Measurements from ENCODE around the gene TMC6.
"Not testable (repeated sequence)": the region's sequence is repeated elsewhere in the genome, so short reads cannot be mapped to it uniquely, and the experiment has no call there.

TMC6 gene

GRCh38 chr17:78122931-78123249 lies 5.7 kb downstream of the TMC6 start:
- peak; percentile 66 for DNase-seq

GRCh38 chr17:78122216-78122930 lies 6.2 kb downstream of the TMC6 start:
- DNase-seq: no peak

DNA sequence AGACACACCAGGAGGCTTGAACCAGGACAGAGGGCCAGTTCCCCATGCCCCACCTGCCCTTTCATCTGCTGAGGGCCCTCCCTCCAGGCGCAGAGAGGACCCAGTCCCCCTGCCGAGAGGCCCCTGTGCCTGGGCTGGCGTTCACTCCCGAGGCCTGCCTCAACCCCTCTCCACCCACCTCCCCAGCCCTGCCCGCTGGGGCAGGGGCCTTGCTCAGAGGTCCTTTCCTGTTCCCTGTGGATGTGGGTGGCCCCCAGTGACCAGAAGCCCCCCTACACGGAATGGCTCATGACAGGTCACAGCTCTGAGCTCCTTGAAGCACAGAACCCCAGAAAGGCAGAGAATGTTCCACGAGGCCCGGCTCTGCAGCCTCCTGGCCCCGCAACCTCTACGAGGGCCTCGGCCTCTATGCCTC lies 6.7 kb downstream of the TMC6 start:
- peak; percentile 82 for DNase-seq

GRCh38 chr17:78120971-78121800 lies 7.4 kb downstream of the TMC6 start:
- no peak for DNase-seq

DNA sequence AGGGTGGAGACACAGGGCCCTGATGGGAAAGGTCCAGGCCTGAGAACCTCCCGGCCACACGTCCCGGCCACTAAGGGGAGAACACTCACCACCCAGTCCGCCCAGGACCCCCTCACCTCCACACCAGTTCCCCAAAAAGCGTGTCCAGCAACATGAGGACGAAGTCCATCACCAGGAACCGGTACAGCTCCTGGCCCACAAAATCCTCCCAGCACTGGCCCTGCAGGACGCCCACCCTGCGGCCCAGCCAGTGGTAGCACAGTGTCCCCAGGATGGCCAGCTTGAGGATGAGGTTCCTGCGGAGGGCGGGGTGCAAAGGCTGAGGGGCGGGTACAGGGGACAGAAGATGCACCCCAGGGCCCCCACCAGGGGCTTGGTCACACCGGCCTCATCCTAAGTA lies 8.0 kb downstream of the TMC6 start:
- no peak for DNase-seq

DNA sequence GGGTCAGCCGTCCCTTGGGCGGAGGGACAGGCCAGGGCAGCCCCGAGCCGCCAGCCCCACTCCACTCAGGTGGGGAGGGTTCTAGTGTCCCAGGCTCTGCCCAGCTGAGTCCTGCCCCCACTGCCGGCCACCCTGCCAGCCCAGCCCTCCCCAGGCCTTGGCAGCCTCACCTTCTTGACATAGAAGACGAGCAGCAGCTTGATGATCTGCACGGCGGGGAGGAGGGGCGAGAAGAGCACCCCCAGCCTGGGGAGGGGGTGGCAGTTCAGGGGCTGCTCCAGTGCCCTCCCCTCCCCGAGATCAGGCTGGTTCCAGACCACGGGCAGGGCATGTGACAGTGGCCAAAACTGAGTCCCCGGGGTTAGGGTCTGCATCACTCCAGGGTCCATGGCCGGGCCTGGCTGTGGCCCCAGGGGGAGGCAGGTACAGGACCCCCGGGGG lies 9.7 kb downstream of the TMC6 start:
- DNase-seq: no peak

- no peak for DNase-seq
Observed at GRCh38 chr17:78117027-78117981, 11.3 kb downstream of the TMC6 start.

- DNase-seq: no peak
Observed at GRCh38 chr17:78116411-78116810, 12.1 kb downstream of the TMC6 start.

GRCh38 chr17:78115803-78116202 lies 12.8 kb downstream of the TMC6 start:
- not testable (repeated sequence) for DNase-seq

DNA sequence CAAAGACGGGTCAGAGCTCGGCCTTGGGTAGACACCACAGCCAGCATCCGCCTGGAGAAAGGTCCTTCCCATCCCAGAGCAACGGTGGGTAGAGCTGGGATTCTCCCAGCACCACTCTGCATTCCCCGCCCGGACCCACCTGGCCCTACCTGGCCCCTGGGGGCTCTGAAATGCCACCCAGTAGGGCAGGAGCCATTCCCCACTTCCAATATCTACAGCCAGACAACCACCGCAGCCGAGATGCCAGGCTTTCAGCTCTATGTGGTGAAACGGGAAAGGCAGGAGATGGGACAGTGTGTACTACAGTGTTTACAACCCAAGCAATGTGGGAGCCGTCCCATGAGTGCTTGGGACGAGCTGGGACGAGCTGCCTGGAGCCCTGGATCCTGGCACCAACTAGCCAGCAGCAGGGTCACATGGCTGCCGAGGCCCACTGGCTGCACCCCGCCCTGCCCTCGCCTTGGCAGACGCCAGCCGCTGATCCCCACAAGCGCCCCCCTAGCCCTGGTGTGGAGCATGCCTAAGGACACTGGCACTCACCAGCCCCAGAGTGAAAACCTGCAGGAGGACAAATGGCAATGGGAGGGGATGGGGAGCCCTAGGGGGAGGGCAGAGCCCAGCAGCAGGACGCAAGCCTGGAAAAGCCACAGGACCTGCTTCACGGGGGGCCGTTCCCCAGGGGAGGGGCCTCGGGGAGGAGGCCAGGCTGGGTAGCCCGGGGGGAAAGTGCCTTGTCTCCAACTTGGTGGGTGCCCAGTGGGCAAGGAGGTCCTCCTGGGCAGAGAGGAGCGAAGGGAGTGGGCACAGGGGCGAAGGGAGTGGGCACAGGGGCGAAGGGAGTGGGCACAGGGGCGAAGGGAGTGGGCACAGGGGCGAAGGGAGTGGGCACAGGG lies 13.5 kb downstream of the TMC6 start:
- no peak for DNase-seq

DNA sequence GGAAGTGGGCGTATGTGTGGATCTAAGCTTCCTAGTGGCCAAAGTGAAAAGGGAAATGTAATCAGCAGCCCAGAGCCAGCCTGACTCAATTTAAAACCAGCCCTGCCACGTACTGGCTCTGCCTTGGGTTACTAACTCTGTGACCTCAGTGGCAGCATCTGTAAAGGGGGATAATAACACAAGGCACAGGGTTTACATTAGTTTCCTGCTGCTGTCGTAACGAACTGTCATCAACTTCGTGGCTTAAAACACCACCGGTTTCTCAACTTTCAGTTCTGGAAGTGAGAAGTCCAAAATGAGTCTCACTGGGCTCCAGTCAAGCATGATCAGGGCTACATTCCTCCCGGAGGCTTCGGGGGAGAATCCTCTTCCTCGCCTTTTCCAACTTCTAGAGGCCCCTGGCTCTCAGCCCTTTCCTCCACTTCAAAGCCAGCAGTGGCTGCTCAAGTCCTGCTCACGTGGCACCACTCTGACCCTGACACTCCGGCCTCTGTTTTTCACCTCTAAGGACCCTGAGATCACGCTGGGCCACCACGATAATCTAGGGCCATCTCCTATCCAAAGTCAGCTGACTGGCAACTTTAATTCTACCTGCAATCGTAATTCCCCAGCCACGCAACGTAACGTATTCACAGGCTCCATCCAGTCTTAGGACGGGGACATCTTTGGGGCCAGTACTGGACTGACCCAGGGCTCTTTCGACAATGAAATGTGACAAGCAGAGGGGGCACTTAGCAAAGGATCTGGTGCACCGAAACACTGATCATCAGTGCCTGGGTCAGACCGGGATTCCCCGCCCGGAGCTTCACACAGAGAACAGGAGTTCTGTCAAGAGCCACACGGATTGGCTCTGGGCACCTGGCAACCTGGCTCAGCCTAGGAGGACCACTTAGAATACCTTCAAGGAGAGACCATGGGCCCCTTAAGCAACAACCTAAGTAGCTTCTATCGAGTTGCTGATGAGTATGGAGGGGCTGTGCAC lies 14.5 kb downstream of the TMC6 start:
- no peak for DNase-seq

DNA sequence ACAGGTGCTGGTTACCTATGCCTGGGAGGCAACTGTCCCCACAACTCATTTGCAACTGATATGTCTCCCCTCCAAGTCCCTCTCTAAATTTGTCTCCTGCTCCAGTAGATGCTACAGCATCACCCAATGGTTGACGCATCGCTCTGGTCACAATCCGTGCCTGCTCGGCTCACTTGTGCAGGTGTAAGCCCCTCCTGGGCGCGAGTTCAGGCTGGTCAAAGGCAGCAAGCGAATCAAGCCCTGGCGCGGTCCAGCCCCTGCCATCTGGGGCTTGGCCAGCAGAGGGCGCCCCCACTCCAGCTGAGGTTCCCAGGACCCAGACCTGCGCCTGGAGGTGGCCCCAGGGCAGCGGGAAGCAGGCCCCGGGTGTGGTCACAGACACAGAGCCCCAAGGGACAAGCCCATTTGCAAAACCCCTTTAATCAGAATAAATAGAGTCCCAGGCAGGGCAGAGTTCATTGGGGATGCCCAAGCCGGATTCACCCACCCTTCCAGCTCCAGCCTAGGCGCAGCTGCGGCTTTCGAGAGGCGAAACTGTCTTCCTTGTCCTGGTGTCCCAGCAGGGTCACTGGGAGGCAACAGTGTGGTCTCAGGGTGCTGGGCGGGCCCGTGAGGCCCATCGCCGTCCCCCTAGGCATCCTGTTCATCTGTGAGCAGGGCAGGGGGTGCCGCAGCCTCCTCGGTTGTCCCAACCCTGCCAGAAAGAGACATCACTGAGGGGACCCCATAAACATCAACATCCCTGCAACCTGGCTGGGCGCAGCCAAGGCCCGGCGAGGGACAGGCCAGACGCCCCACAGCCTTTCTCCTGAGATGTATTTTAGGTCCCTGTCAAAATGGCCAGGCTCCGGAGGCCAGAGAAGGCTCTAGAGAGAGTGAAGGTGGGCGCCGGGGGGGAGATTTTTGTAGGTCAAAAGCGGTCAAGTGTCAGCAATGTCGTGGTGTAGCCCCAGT lies 15.8 kb downstream of the TMC6 start:
- DNase-seq: peak; percentile 98

DNA sequence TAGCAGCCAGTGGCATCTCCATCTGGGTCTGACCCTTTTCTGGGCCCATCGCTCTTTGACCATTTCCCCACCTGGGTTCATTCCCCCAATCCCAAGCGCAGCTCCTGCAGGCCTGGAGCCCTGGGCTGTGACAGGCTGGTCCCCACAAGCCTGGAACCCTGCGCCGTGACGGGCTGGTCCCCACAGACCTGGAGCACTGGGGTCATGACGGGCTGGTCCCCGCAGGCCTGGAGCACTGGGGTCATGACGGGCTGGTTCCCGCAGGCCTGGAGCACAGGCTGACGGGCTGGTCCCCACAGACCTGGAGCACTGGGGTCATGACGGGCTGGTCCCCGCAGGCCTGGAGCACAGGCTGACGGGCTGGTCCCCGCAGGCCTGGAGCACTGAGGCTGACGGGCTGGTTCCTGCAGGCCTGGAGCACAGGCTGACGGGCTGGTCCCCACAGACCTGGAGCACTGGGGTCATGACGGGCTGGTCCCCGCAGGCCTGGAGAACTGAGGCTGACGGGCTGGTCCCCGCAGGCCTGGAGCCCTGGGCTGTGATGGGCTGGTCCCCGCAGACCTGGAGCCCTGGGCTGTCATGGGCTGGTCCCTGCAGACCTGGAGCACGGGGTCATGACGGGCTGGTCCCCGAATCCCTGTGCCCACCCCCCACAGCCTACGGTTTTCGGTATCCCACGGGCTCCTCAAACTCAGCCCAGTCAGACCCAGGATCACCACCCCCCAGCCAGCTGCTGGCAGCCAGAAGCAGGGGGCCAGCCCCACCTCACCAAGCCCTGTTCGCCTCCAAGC lies 16.6 kb downstream of the TMC6 start:
- DNase-seq: no peak

DNA sequence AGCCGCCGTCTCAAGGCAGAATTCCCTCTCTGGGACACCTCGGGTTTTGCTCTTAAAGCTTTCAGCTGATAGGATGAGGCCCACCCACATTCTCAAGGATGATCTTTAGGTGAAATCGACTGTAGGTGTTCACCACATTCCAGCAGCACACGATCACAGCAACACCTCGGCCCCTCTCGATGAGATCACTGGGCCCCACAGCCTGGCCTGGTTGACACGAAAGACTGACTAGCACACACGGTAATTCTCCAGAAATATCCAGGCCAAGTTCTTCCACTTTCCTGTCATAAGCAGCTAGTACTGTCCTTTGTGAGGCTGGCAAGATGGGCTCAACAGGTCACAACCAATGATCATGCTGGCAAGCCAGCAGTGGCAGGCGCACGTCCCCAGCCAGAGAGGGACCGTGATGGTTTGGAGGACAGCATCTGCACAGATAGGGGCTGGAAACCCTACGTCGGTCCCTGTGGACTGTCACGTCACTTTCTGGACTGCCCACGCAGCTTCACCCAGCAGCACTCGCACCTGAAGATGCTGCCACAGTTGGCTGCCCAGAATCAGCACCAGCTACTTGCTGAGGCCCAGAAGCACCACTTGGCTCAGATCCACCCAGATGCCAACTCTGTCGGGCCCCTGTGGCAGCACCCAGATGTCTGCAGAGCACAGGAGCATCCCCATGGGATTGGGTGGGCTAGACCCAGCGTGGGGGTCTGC lies 17.4 kb downstream of the TMC6 start:
- no peak for DNase-seq

GRCh38 chr17:78110363-78111015 lies 18.1 kb downstream of the TMC6 start:
- DNase-seq: no peak

GRCh38 chr17:78109489-78109761 lies 19.1 kb downstream of the TMC6 start:
- DNase-seq: no peak

DNA sequence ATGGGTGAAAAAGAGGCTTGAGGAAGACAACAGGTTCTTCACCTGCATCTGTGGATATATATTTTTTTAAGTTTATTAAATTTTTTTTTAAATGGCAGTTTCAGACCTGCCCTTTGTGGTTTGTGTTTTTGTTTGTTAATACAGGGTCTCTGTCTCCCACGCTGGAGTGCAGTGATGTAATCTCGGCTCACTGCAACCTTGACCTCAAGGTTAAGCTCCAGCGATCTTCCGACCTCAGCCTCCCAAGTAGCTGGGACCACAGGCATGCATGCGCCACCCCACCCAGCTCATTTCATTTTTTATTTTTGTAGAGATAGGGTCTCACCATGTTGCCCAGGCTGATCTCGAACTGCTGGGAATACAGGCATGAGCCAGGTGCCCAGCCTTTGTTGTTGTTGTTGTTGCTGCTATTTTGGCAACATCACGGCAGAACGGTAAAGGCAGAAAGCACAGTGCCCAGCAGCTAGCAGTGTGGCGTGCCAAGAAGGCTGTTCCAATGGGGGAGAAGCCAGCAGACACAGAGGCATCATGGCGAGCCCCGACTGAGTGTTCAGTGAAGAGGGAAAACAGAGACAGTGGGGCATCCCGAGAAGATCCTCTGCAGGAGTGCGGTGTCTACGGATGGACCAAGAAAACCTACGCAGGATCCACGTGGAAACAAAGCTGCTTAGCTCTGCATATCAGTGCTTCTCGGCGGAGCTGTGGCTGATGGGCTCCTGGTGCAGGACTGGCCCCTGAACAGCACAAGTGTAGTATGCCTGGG lies 19.6 kb downstream of the TMC6 start:
- no peak for DNase-seq
